HPDE6-E6E7 (cell line): ENCODE measurements around the gene LRRK1.

Source experiments
- DNase-seq: peaks from one replicate; pipeline ENCODE4 v3.0.0; 2011; ENCODE audit warnings: missing footprints; ENCODE audit errors: extremely low spot score

The LRRK1 gene, protein sequence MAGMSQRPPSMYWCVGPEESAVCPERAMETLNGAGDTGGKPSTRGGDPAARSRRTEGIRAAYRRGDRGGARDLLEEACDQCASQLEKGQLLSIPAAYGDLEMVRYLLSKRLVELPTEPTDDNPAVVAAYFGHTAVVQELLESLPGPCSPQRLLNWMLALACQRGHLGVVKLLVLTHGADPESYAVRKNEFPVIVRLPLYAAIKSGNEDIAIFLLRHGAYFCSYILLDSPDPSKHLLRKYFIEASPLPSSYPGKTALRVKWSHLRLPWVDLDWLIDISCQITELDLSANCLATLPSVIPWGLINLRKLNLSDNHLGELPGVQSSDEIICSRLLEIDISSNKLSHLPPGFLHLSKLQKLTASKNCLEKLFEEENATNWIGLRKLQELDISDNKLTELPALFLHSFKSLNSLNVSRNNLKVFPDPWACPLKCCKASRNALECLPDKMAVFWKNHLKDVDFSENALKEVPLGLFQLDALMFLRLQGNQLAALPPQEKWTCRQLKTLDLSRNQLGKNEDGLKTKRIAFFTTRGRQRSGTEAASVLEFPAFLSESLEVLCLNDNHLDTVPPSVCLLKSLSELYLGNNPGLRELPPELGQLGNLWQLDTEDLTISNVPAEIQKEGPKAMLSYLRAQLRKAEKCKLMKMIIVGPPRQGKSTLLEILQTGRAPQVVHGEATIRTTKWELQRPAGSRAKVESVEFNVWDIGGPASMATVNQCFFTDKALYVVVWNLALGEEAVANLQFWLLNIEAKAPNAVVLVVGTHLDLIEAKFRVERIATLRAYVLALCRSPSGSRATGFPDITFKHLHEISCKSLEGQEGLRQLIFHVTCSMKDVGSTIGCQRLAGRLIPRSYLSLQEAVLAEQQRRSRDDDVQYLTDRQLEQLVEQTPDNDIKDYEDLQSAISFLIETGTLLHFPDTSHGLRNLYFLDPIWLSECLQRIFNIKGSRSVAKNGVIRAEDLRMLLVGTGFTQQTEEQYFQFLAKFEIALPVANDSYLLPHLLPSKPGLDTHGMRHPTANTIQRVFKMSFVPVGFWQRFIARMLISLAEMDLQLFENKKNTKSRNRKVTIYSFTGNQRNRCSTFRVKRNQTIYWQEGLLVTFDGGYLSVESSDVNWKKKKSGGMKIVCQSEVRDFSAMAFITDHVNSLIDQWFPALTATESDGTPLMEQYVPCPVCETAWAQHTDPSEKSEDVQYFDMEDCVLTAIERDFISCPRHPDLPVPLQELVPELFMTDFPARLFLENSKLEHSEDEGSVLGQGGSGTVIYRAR (N-terminal part only)

DNA sequence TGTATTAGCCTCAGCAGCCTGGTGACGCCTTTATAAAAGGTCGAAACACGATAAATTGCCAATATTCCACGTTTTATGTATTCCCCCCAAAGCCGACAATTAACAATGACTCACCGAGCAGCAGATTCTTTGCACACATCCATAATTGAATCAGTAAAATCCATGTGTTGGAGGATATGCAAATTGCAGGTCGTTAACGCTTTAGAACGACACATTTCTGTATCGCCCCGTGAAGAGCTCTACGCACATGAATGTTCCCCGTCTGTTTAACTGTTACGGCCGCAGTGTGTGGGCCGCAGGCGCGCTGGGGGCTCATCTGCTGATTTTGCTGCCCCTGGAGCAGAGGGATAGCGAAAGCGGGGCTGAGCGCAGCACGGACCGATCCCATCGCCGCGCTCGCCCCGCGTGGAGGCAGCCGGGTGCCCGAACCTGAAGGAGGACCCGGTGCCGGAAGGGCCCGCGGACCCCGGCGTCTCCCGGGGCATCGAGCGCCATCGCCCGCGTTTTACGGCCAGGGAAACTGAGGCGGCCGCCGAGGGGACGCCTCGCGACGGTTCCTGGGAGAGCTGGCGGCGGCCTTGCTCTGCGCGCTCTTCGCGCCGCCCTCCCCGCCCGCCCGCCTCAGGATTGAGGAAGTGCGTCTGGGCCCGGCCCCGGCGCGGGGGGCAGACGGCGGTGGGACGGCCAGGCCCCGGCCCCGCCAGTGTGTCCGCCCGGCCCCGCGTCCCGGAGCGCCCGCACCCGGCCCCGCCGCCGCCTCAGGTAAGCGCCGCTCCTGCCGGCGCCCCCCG, at the start of gene LRRK1:
TSS of gene LRRK1 (plus strand) at position 668 of the 791 bp plus-strand sequence. CDS start 5,276 bp downstream, outside the sequence.
- no peak for DNase-seq

DNA sequence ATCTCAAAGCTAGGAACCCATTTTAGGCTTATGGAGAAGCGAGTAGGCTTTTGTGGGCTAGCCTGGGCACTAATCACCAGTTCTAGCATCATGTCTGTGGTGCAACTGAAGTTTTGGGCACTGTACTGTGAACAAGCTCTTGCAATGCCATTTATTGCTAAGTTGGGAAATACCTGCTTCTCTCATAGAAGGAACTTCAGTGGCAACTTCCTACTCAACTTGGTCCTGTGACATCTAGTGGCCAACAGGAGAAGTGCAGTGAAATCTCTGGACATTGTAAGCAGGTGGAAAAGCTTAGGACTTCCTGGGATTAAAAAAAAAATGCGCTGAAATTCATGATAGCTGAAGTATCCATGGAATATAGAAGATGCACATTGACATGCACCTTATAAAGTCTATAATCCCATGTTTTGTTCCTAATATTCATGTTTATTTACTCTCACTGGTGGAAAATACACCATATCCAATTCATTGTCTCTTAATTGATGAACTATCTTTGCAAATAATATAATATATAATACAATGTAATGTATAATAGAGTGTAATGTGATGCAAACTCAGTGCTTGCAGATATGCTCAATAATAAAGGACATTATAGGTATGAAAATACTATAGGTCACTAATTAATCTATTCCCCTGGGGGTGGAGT, 46.0 kb upstream of the LRRK1 start:
- peak; percentile 70 for DNase-seq

DNA sequence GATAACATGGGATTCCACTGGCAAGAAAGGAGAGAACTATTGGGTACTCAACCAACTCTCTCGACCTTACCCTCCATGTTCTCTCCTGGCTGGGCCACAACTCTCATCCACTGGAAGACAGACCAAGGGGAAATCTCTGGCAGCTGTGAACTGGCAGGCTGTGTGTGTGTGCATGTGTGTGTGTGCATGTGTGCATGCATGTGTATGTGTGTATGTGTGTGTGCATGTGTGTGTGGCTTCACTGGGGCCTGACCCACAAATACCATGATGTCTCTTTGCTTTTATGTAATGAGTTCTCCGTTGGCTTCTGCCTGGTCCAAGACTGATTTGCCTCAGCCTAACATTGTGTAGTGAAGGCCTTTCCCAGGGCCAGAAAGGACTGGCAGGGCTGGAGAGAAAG, 43.7 kb upstream of the LRRK1 start:
- no peak for DNase-seq

DNA sequence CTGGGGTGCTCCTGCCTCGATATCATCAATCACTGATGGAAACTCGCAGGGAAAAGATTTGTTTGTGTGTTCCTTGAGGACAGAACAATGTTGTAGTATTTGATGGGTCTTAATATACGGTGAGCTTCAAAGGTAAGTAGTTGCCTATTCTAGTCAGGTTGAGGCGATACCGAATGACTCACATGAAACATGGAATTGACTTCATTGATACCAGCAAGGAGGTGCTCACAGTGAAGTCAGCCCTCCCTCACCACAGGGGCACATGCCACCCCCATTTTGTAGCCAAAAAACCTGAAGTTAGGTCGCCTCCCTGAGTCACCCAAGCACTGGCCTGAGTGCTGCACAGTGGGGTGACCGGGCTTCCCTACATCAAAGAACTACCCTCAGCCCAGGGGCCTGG, 43.2 kb upstream of the LRRK1 start:
- no peak for DNase-seq

DNA sequence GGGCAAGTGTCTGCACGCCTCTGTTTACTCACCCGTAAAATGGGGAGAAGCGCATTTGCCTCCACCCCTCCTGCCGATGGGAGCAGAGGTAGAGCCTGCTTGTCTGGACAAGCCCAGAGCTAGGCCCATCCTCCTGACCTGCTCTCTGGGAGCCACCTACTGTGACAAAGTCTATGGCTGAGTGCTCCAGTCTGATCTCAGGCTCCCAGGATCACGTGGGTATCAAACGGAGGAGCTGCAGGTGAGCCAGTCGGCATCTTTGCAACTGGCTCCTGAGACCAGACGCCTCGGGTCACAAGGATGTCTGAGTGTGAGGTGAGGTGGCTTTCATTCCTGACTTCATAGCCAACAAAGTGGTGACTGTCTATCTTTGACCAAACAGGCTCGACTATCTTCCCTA, 41.6 kb upstream of the LRRK1 start:
- peak; percentile 60 for DNase-seq

DNA sequence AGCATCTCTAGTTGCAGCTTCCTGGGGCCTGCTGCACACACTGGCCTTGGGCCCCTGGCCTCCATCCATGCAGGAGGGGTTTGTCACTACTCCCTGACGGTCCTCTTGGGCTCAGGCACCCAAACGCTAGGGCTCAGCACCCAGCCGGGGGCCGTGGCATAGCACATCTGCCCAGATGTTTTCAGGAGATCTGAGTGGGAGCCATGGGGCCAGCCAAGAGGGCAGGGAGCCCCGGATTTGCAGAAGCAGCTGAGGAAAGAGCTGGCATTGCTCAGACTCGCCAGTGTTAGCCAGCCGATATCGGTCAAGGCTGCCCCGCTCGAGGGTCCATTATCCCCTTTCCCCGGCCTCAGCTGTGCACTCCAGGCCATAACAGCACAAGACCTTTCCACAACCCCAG, 41.0 kb upstream of the LRRK1 start:
- DNase-seq, result no peak

DNA sequence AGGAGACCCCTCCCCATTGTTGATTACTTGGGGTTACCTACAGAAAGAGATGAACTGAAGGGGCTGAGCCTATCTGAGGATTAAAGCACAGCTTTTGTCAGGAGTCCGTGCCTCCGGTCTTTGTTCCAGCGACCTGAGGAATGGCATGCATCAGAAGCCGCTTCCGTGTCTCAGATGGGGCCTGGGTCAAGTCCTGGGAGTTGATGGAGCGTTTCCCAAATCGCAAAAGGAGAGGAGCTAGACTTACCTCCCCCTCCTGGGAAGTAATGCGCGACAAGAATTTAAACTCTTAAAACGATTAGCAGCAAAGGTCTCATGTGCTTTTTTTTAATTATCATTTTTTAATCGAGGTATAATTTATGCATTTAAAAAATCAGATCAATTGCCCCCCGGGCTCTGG, 40.5 kb upstream of the LRRK1 start:
- DNase-seq, result no peak

DNA sequence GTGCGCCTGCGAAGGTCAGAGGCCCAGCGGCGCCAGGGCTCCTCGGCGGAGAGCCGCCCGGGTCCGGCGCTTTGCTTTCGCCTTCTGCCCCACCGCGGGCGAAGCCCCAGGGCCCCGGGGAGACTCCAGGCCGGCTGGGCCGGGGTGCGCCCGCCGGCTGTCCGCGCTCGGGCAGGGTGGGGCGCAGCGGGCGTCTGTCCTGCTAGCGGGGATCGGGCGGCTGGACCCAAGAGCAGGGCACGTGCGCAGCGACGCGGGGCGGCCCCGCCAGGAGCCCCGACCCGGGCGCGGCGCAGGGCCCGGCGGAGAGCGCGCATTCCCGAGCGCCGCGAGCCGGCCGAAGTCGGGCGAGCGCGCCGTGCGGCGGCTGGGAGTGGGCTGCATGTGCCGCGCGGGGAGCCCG, 40.1 kb upstream of the LRRK1 start:
- DNase-seq, result no peak

DNA sequence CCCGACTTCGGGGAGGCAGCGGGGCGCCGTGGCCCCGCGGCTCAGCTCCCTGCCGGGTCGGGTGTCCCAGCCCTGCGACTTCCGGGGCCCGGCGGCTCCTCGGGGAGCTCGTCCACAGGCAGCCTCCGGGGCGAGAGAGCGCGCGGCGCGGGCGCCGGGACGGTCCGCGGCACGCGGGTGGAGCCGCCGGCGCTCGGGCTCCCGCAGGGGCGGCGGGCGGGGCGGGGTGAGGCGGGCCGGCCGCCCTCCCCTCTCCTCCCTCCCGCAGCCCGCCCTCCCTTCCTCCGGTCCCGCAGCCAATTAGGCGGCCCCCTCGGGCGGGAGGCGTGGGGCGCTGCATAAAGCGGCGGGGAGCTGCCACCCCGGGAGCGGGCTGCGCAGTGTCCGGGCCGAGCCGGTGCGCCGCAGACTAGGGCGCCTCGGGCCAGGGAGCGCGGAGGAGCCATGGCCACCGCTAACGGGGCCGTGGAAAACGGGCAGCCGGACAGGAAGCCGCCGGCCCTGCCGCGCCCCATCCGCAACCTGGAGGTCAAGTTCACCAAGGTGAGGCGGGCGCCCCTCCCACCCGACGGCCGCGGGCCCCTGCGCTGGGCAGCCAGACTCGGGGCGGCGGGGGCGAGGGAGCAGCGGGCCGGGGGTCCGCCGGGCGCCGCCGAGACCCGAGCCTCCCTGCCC, 39.6 kb upstream of the LRRK1 start, which contains the start of gene ALDH1A3:
TSS of gene ALDH1A3 (plus strand) at position 368 of the 675 bp plus-strand sequence. CDS start at position 445, 77 bp downstream.
- DNase-seq, result peak; percentile 74

DNA sequence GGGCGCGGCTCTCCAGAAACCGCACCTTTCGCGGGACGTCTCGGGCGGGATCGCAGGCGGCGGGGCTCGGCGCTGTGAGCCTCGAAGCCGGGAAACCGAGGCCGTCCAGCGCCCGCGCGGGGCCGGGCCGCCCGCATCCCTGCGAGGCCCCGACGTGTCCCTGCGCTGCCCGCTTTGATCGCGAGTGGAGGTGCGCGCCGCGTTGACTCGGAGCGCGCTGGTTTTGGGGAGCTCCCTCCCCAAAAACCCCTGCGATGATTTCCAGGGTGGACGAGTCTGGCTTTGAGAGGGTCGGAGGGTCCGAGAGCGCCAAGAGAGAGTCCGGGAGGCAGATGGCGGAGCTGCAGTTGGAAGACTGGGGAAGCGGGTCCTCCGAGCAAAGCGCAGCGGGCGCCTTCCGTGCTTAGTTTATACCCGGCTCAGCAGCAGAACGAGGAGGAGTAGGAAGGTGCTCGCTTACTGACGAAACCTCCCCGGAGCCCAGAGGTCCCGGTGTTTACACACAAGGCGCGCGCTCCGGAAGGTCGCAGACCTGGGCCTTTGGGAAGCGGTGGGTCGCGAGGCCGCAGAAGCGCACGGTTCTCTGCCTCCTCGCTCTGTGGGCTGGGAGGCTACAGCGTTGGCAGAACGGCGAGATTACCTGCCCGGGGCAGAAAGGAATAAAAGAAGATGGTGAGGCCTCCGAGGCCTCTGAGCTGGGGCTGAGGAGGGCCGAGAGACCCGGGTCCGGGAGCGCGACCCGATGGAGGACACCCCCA, 38.8 kb upstream of the LRRK1 start:
- DNase-seq, result peak; percentile 27

DNA sequence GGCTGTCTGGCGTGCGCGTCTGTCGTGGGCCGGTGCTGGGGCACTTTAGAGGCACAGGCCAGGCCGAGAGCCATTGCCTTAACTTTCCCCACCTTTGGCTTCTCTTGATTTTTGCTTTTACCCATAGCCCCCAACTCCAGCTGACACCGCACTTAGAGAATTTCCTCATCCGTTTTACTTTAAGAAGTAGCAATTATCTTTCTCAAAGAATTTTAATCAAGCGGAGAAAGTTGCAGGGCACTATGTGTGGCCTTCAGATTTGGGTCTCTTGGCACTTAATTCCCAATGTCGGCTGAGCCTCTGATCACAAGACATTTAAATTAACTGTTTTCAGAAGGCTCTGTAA, 38.3 kb upstream of the LRRK1 start:
- no peak for DNase-seq

DNA sequence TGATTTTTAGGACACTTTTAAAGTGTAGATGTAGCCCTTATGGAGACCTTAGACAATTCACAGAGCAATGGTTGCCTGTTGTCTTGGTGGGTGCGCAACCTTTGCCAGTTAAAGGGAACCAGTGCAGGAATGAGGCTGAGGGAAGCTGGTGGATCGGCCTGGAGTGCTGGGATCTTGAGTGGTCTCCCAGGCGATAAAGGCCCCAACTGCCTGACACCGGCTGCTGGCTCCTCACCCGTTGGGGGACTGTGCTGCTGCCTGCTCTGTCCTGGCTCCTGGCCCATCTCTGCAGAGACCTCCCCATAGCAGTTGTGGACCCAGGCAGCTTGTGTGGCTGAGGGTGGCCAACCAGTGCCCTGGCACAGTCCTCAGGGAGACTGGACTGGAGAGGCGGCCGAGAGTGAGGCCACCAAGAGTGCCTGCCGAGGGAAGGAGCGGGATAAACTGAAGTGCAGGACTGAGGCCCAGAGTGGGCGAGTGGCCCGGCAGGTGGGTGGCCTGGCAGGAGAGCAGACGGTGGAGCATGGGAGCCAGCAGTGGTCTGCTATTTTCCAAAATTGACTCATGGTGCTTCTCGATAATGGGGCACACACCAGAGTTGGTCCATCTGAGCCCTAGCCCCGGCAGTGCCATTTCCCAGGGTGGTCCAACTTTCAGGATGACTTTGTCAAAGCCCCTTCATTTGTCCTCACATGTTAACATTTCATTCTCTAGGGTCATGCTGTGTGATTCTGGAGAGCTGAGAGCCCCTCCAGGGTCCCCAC, 37.4 kb upstream of the LRRK1 start:
- no peak for DNase-seq

DNA sequence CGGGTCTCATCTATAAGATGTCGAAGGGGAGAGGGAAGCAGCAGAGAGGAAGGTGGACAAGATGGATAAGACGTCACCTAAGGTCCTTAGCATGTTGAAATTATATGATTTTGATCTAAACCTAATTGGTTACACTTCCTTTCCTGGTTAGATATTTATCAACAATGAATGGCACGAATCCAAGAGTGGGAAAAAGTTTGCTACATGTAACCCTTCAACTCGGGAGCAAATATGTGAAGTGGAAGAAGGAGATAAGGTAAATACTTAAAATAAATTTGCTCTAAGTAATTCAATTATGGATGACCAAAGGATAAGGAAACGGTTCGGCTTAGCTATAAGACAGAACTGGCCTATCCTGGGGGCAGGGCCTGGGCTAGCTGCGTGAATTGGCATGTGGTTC, 34.0 kb upstream of the LRRK1 start:
- DNase-seq, result no peak

DNA sequence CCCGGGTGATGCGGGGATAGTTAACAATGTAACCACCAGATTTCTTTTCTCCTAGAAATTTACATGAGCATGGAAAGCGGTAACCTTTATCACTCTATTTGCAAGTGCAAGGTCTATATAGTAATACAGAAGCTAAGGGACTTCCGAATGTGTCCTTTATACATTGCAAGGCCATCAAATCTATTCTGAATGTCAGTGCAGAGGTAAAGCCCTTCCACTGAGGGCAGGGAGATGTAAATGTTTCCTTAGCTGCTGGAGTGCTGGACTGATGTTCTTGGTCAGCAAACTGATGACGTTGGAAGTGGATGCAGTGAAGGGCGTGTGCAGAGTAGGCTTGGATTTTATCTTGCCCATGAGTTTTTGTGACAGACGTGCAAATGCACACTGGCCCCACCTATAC, 33.3 kb upstream of the LRRK1 start:
- DNase-seq, result no peak

DNA sequence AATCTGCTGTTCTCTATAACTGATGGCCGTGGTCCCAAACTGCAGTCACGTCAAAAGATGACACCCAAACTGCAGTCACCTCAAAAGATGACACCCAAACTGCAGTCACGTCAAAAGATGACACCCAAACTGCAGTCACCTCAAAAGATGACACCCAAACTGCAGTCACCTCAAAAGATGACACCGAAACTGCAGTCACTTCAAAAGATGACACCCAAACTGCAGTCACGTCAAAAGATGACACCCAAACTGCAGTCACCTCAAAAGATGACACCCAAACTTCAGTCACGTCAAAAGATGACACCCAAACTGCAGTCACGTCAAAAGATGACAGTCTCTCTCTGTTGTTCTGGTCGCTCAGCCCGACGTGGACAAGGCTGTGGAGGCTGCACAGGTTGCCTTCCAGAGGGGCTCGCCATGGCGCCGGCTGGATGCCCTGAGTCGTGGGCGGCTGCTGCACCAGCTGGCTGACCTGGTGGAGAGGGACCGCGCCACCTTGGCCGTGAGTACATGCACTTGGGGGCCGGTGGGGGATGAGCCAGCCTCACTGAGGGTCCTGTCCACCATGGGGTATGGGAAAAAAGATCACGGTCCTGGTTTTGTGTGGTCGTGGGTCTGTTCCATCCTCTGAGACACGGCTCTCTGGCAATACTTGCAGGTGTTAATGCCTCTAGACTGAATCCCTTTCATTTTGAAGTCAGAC, 31.8 kb upstream of the LRRK1 start:
- no peak for DNase-seq

DNA sequence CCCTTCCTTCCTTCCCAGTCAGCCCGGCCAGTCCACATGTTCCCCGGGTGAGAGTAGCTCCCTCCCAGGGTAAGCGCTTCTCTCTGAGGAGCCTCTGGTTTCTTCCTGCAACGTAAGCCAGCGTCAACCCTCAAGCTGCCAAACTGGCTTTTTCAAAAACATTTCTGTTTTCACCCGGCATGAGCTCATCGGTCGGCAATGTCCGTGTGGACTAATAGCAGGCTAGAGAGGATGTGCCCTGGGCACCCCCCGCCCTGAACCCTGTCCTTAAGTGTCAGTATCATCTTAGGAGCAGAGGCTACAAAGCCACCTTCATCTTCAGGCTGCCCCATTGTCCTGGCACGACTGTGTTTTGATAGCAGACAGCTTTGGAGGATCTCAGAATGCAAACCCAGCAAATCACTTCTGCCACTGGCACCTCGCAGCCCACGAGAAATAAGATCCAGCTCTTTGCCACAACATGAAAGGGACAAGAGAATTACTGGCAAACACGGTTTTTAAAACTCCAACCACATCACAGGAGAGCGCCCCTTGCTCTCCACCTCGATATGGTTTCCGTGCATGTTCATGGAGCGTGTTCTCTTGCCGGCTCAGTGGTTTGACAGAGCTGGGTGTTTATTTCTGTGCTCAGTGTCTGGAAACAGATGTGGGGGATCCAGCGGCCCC, 29.6 kb upstream of the LRRK1 start:
- no peak for DNase-seq

DNA sequence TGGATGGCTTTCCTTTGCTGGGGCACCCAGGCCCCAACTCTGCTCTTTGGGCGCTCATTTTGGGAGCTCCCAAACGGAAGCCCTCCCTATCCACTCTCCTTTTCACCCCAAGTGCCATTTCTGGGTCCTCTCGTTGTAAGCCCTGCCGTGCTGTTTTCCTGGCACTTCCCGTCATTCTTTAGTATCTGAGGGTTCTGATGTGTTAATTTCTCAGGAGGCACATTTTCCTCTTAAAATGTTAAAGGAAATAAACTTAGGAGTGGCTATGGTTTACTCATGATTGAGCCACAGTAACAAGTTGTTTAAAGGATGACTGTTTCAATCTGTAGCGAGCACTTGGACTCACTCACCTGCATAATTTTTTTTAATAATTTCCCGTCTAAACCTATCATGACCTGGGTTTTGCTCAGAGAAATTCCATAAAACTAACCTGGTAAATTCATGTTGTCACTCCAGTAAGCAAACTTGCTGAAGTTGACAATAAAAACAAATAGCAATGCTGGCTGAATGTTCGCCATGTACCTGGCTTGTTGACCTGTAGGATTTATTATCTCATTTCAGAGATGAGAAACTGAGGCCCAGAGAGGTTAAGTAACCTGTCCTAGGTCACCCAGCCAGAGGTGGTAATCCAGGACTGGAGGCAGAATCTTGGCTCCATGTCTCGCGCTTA, 29.0 kb upstream of the LRRK1 start:
- no peak for DNase-seq
